HEK293 (cell line): Measurements from ENCODE around the gene HDAC10.

ENCODE experiments used
- ATF2 ChIP-seq: fragments of 450-650 bp; formaldehyde crosslinking; IDR thresholded peaks from 2 replicates; pipeline ENCODE4 v1.5.1; 2016; ENCODE audit warnings: missing biosample characterization, missing genetic modification characterization, low read depth
- CTCF ChIP-seq: fragments of 450-650 bp; formaldehyde crosslinking; IDR thresholded peaks from 2 replicates; pipeline ENCODE4 v1.5.1; 2016; ENCODE audit warnings: missing biosample characterization, missing genetic modification characterization
- MYNN ChIP-seq: fragments of 450-650 bp; formaldehyde crosslinking; IDR thresholded peaks from 2 replicates; pipeline ENCODE4 v1.5.1; 2016; ENCODE audit warnings: missing biosample characterization, missing genetic modification characterization, borderline replicate concordance
- PBX3 ChIP-seq: sonication (generic); formaldehyde crosslinking; IDR thresholded peaks from 2 replicates; pipeline ENCODE4 v1.8.1; 2022; ENCODE audit warnings: mild to moderate bottlenecking, moderate library complexity, missing genetic modification reagents
- TRIM28 ChIP-seq: IDR thresholded peaks from 2 replicates; pipeline ENCODE4 v1.6.1; 2011; ENCODE audit warnings: low read length, control low read depth, borderline replicate concordance
- ZBTB26 ChIP-seq: fragments of 450-650 bp; formaldehyde crosslinking; optimal IDR thresholded peaks from 2 replicates; pipeline ENCODE3; 2016; ENCODE audit warnings: missing biosample characterization, mild to moderate bottlenecking, missing genetic modification characterization
- ZNF239 ChIP-seq: fragments of 450-650 bp; formaldehyde crosslinking; IDR thresholded peaks from 2 replicates; pipeline ENCODE4 v1.5.1; 2016; ENCODE audit warnings: missing biosample characterization, missing genetic modification characterization
- ZNF335 ChIP-seq: fragments of 450-650 bp; formaldehyde crosslinking; conservative IDR thresholded peaks from 2 replicates; pipeline ENCODE4 v1.5.1; 2016; ENCODE audit warnings: missing biosample characterization, missing genetic modification characterization

GRCh38 chr22:50285568-50286229 lies 34.6 kb upstream of the HDAC10 start:
- TF ChIP-seq MYNN = no peak
- no peak for TF ChIP-seq ZBTB26 (tag by site-specific recombination)
- TF ChIP-seq ATF2 (tag by site-specific recombination) = no peak
- TF ChIP-seq CTCF (tag by site-specific recombination) = no peak
- no peak for TF ChIP-seq ZNF335 (tag by site-specific recombination)
- TF ChIP-seq TRIM28 = no peak
- TF ChIP-seq PBX3 (CRISPR knock-in tag) = no peak
- TF ChIP-seq ZNF239 = no peak
